A673 (cell line): ENCODE results near the gene PRKCB. TPM values are rescaled to one million over a fixed set of nuclear protein-coding genes. Genes with fewer than 3 reads are reported as not detected.

Experiments used
- BruUV-seq: library from RNA; stranded (reverse); fragments of 400-500 nt; replicated peaks from 2 replicates; lab custom pipeline; 2021; lab: Mats Ljungman, UMichigan
- CTCF ChIA-PET: fragments of 300-600 bp; sonication (Branson Sonifier 250); formaldehyde crosslinking; loops from one replicate; lab custom pipeline; 2022; ENCODE audit warnings: antibody characterized with exemption; lab: Charles Lee
- POLR2A ChIA-PET: fragments of 300-600 bp; sonication (Branson Sonifier 250); formaldehyde crosslinking; loops from one replicate; lab custom pipeline; 2022; ENCODE audit warnings: antibody characterized with exemption; ENCODE audit not compliant: low non-redundant PET; lab: Charles Lee
- DNase-seq: peaks from one replicate; pipeline ENCODE4 v3.0.0-alpha.2; 2015; ENCODE audit warnings: low spot score
- H3K27ac ChIP-seq: fragments of 200-600 bp; sonication (generic); 2 replicates; pipeline ENCODE4 v1.5.1; 2016; ENCODE audit warnings: mixed run types, low read depth, mild to moderate bottlenecking, mixed read lengths, antibody characterized with exemption, low read length; ENCODE audit not compliant: poor library complexity, severe bottlenecking
- H3K27me3 ChIP-seq: fragments of 200-600 bp; sonication (generic); replicated peaks from 2 replicates; pipeline ENCODE4 v1.6.1; 2017; ENCODE audit warnings: mixed run types, low read depth, mild to moderate bottlenecking, mixed read lengths, antibody characterized with exemption, low read length; ENCODE audit not compliant: insufficient read depth, poor library complexity
- H3K36me3 ChIP-seq: fragments of 200-600 bp; sonication (generic); 2 replicates; pipeline ENCODE4 v1.6.1; 2016; ENCODE audit warnings: mixed run types, mild to moderate bottlenecking, mixed read lengths, antibody characterized with exemption, low read length; ENCODE audit not compliant: insufficient read depth, poor library complexity, severe bottlenecking
- H3K4me1 ChIP-seq: fragments of 200-600 bp; sonication (generic); 2 replicates; pipeline ENCODE4 v1.6.1; 2017; ENCODE audit warnings: mixed run types, mild to moderate bottlenecking, mixed read lengths, antibody characterized with exemption, low read length; ENCODE audit not compliant: insufficient read depth, poor library complexity, severe bottlenecking
- H3K4me3 ChIP-seq: fragments of 200-600 bp; sonication (generic); 2 replicates; pipeline ENCODE4 v1.5.1; 2016; ENCODE audit warnings: low read depth, mixed run types, mild to moderate bottlenecking, mixed read lengths, low read length; ENCODE audit not compliant: poor library complexity, severe bottlenecking
- H3K9me3 ChIP-seq: fragments of 200-600 bp; sonication (generic); 2 replicates; pipeline ENCODE4 v1.6.1; 2016; ENCODE audit warnings: mixed run types, low read depth, mild to moderate bottlenecking, mixed read lengths, antibody characterized with exemption, low read length; ENCODE audit not compliant: poor library complexity, severe bottlenecking
- EZH2 ChIP-seq: fragments of 200-600 bp; sonication (generic); IDR thresholded peaks from 2 replicates; pipeline ENCODE4 v1.6.1; 2017; ENCODE audit warnings: borderline replicate concordance, low read depth, mild to moderate bottlenecking, mixed read lengths, antibody characterized with exemption, low read length; ENCODE audit not compliant: poor library complexity, severe bottlenecking
- intact Hi-C: fragments of 100-400 bp; cut with micrococcal nuclease; formaldehyde crosslinking; loops from one replicate; pipeline ENCODE4 v1.10.0; 2022; ENCODE audit not compliant: unreplicated experiment
- total RNA-seq: library from RNA; stranded (reverse); gene quantifications from 2 replicates; pipeline ENCODE4 v1.2.3, GENCODE V29; 2021
- TF ChIP-seq, protein P1 (sequence below): fragments of 300-800, 200-600 bp; sonication (generic); conservative IDR thresholded peaks from 2 replicates; pipeline ENCODE4 v1.5.1; 2017; ENCODE audit warnings: low read depth, mild to moderate bottlenecking, antibody characterized with exemption, low read length, moderate library complexity, mixed read lengths

Gene PRKCB
- total RNA-seq, 1 experiment from 2014 or later = 171 TPM

DNA sequence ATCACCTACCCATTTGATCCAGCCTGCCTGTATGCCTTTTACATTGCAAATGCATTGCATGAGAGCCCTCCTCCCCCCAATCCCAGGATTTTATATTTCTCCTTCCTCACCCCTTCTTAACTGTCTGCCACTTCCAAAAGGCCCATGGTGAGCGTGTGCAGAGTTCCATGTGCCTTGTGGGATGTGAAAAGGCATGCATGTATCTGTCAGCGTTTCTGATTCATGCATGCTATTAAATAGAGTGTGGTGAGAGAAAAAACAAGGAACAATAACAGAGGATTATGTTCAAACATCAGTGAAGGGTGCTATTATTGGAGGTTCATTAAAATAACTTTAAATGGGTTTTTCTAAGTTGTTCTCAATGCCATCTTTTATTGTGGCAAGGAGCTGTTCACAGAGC lies 359.4 kb downstream of the PRKCB start:
- no TSS peak for BruUV-seq
- Histone ChIP-seq H3K27me3 (no peaks in the 10 kb centered on the region), H3K36me3 (peaks cover 28% of the 10 kb centered on the region), H3K27ac (no peak overlapping the region), H3K4me3 (no peak overlapping the region), H3K4me1 (no peaks in the 10 kb centered on the region), H3K9me3 (no peaks in the 10 kb centered on the region)
- intact Hi-C loops = no loop called here
- no peak for TF ChIP-seq EZH2
- TF ChIP-seq, protein P1, sequence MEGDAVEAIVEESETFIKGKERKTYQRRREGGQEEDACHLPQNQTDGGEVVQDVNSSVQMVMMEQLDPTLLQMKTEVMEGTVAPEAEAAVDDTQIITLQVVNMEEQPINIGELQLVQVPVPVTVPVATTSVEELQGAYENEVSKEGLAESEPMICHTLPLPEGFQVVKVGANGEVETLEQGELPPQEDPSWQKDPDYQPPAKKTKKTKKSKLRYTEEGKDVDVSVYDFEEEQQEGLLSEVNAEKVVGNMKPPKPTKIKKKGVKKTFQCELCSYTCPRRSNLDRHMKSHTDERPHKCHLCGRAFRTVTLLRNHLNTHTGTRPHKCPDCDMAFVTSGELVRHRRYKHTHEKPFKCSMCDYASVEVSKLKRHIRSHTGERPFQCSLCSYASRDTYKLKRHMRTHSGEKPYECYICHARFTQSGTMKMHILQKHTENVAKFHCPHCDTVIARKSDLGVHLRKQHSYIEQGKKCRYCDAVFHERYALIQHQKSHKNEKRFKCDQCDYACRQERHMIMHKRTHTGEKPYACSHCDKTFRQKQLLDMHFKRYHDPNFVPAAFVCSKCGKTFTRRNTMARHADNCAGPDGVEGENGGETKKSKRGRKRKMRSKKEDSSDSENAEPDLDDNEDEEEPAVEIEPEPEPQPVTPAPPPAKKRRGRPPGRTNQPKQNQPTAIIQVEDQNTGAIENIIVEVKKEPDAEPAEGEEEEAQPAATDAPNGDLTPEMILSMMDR = no peak
- POLR2A ChIA-PET = no interaction called here
- no peak for DNase-seq
- CTCF ChIA-PET = no interaction called here

- Histone ChIP-seq H3K27me3 (no peaks in the 10 kb centered on the region), H3K9me3 (no peaks in the 10 kb centered on the region), H3K4me1 (peaks cover 4% of the 10 kb centered on the region), H3K27ac (no peak overlapping the region), H3K4me3 (no peak overlapping the region), H3K36me3 (peaks cover 9% of the 10 kb centered on the region)
- POLR2A ChIA-PET = no interaction called here
- CTCF ChIA-PET = no interaction called here
- BruUV-seq = no TSS peak
- TF ChIP-seq, protein P1 = no peak
- no peak for TF ChIP-seq EZH2
- intact Hi-C loops = no loop called here
- DNase-seq = no peak
Measured at GRCh38 chr16:24198807-24199533, 363.2 kb downstream of the PRKCB start.

DNA sequence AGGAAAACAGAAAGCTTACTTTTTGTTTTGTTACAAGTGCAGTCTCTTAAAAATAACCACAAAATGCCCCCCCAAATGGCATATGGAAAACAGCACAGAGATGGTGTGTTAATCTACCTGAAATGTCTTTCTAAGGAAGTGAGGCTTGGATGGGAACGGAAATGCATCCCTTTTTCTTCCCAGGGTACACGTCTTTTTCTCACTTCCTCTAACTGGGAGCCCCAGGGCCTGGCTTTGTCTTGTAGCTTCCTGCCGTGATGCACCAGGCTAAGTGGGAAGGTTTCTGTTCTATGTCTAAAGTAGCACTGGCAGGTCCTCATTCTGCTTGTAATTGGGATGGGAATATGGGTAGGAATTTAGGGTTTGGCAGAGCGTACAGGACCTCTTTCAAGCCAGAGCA lies 367.9 kb downstream of the PRKCB start:
- peak; percentile 45 for DNase-seq
- BruUV-seq = no TSS peak
- POLR2A ChIA-PET = no interaction called here
- Histone ChIP-seq H3K4me3 (no peak overlapping the region), H3K36me3 (peaks cover 6% of the 10 kb centered on the region), H3K27me3 (no peaks in the 10 kb centered on the region), H3K4me1 (peaks cover 15% of the 10 kb centered on the region), H3K27ac (no peak overlapping the region), H3K9me3 (no peaks in the 10 kb centered on the region)
- TF ChIP-seq EZH2 = no peak
- TF ChIP-seq, protein P1 = no peak
- intact Hi-C loops = no loop called here
- CTCF ChIA-PET = interaction anchor here (0.9 kb wide), 1 partner anchor 50 kb away, joined by 4 read pairs; no protein-coding TSS in a partner anchor
